HepG2 (cell line): ENCODE measurements around the gene S100A16. TPM values are rescaled to one million over a fixed set of nuclear protein-coding genes. Genes with fewer than 3 reads are reported as not detected.

Experiments used
- HMG20B ChIP-seq: conservative IDR thresholded peaks from 2 replicates; pipeline ENCODE4 v1.6.1; 2016; ENCODE audit warnings: missing genetic modification reagents, missing compliant biosample characterization
- NCOA5 ChIP-seq: sonication (generic); formaldehyde crosslinking; IDR thresholded peaks from 2 replicates; pipeline ENCODE4 v1.4.0; 2020; ENCODE audit warnings: missing genetic modification reagents
- NR2F1 ChIP-seq, 2 experiments: fragments of 450-650 bp in 1 of 2; formaldehyde crosslinking in 1 of 2; IDR thresholded peaks; 2 replicates each; pipeline versions ENCODE4 v1.5.0 to v1.6.1; 2016 to 2020; ENCODE audit warnings: mild to moderate bottlenecking in 1 of 2, missing compliant biosample characterization in 1 of 2, missing genetic modification reagents in 1 of 2, moderate library complexity in 1 of 2
- RAD21 ChIP-seq: fragments of 450-650 bp; formaldehyde crosslinking; IDR thresholded peaks from 2 replicates; pipeline ENCODE4 v1.5.0; 2020; ENCODE audit warnings: mild to moderate bottlenecking
- SETDB1 ChIP-seq: sonication (generic); formaldehyde crosslinking; IDR thresholded peaks from 2 replicates; pipeline ENCODE4 v1.5.1; 2020; ENCODE audit warnings: missing genetic modification reagents, mild to moderate bottlenecking, borderline replicate concordance
- WIZ ChIP-seq: sonication (generic); formaldehyde crosslinking; IDR thresholded peaks from 2 replicates; pipeline ENCODE4 v1.5.1; 2020; ENCODE audit warnings: mild to moderate bottlenecking, missing genetic modification reagents
- ZFP37 ChIP-seq: sonication (generic); formaldehyde crosslinking; IDR thresholded peaks from 2 replicates; pipeline ENCODE4 v1.4.0; 2020; ENCODE audit warnings: missing genetic modification reagents, borderline replicate concordance
- ZMYM2 ChIP-seq: sonication (generic); formaldehyde crosslinking; IDR thresholded peaks from 2 replicates; pipeline ENCODE4 v1.8.0; 2022; ENCODE audit warnings: mild to moderate bottlenecking, missing genetic modification reagents
- ZNF446 ChIP-seq: sonication (generic); formaldehyde crosslinking; IDR thresholded peaks from 2 replicates; pipeline ENCODE4 v1.5.0; 2020; ENCODE audit warnings: mild to moderate bottlenecking, missing genetic modification reagents
- ZNF460 ChIP-seq: sonication (generic); formaldehyde crosslinking; IDR thresholded peaks from 2 replicates; pipeline ENCODE4 v1.5.1; 2020; ENCODE audit warnings: missing genetic modification reagents, mild to moderate bottlenecking, borderline replicate concordance
- ZSCAN20 ChIP-seq: sonication (generic); formaldehyde crosslinking; IDR thresholded peaks from 2 replicates; pipeline ENCODE4 v1.4.0; 2020; ENCODE audit warnings: missing genetic modification reagents, mild to moderate bottlenecking, borderline replicate concordance
- polyA plus RNA-seq, 8 experiments: library from polyadenylated mRNA; depleted of rRNA in 3 of 8; stranded (reverse) in 7 of 8; unstranded in 1 of 8; fragments of >200 nt; fragmentation: Illumina TruSeq in 4 of 8; extraction: Trizol in 4 of 8; gene quantifications; 2 replicates each; pipeline versions ENCODE4 v1.2.1 to v1.2.3, GENCODE V29; 2011 to 2016; ENCODE audit warnings: low read depth in 4 of 8, missing spikeins in 1 of 8, mixed read lengths in 1 of 8; ENCODE audit not compliant: insufficient read depth in 1 of 8
- total RNA-seq, 5 experiments: library from RNA; depleted of rRNA; stranded (reverse); fragments of >200 nt; fragmentation: Illumina TruSeq; extraction: Trizol; gene quantifications; 2 replicates each; pipeline ENCODE4 v1.2.3, GENCODE V29; 2016; ENCODE audit warnings: low read depth in 1 of 5
- TF ChIP-seq, protein P1 (sequence below): sonication (generic); formaldehyde crosslinking; IDR thresholded peaks from 2 replicates; pipeline ENCODE4; 2020; ENCODE audit warnings: missing genetic modification reagents, mild to moderate bottlenecking, borderline replicate concordance
- TF ChIP-seq, protein P2 (sequence below): sonication (generic); formaldehyde crosslinking; IDR thresholded peaks from 2 replicates; pipeline ENCODE4 v1.4.0; 2020; ENCODE audit warnings: mild to moderate bottlenecking, missing genetic modification reagents
- TF ChIP-seq, protein P3 (sequence below): sonication (generic); formaldehyde crosslinking; IDR thresholded peaks from 2 replicates; pipeline ENCODE4 v1.4.0; 2020; ENCODE audit warnings: missing genetic modification reagents, mild to moderate bottlenecking, borderline replicate concordance
- TF ChIP-seq, protein P4 (sequence below): sonication (generic); formaldehyde crosslinking; IDR thresholded peaks from 2 replicates; pipeline ENCODE4 v1.4.0; 2020; ENCODE audit warnings: missing genetic modification reagents
- TF ChIP-seq, protein P5 (sequence below): sonication (generic); formaldehyde crosslinking; IDR thresholded peaks from 2 replicates; pipeline ENCODE4 v1.4.0; 2020; ENCODE audit warnings: mild to moderate bottlenecking, missing genetic modification reagents
- TF ChIP-seq, protein P6 (sequence below), 2 experiments: fragments of 450-650 bp in 1 of 2; sonication (generic) in 1 of 2; formaldehyde crosslinking; IDR thresholded peaks; 2 replicates each; pipeline versions ENCODE4 v1.5.0 to v1.8.0; 2020 to 2022; ENCODE audit warnings: mild to moderate bottlenecking in 1 of 2, missing genetic modification reagents in 1 of 2

The S100A16 gene
- total and polyA plus RNA-seq, 2 of the 13 experiments (the other 11 are each of a cell fraction or from before 2014, with no cell fraction given) = 46.0 to 195 TPM

DNA sequence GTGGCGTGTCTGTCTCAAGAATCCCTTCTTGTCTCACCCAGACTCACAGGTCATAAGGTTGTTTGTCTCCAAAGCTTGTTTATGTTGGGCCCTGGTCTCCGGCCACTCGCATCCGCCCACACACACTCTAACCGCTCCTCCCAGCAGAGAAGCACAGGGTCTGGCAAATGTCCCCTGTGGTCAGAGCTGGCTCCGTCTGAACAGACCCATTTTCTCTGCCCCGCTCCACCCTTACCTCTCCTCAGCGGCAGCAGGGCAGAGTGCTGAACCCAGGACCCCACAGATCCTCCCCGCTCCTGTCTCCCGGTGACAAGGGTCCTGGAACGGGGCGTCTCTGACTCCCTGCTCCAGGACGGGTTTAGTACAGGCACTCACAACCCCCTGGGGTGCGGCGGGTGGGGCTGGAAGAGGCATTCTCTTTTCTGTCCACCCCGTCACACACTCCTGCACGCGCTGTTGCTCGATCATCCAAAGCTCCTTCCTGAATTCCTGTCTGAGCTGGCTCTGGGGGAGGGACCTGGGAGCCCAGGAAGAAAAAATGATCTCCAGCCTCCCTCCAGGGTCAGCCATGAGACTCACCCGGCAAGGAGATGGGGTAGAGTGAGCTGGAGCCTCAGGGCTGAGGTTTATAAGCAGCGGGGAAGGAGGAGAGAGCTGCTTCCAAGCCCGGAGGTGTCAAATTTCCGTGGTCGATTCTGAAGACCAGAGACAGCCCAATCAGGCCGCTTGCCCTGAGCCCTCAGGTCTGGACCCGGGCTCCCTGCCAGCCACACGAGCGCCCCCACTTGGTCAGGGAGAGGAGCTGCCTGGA is 14.2 kb upstream of the S100A16 start, which contains the start of gene S100A13 (continued):
- TF ChIP-seq, protein P1, sequence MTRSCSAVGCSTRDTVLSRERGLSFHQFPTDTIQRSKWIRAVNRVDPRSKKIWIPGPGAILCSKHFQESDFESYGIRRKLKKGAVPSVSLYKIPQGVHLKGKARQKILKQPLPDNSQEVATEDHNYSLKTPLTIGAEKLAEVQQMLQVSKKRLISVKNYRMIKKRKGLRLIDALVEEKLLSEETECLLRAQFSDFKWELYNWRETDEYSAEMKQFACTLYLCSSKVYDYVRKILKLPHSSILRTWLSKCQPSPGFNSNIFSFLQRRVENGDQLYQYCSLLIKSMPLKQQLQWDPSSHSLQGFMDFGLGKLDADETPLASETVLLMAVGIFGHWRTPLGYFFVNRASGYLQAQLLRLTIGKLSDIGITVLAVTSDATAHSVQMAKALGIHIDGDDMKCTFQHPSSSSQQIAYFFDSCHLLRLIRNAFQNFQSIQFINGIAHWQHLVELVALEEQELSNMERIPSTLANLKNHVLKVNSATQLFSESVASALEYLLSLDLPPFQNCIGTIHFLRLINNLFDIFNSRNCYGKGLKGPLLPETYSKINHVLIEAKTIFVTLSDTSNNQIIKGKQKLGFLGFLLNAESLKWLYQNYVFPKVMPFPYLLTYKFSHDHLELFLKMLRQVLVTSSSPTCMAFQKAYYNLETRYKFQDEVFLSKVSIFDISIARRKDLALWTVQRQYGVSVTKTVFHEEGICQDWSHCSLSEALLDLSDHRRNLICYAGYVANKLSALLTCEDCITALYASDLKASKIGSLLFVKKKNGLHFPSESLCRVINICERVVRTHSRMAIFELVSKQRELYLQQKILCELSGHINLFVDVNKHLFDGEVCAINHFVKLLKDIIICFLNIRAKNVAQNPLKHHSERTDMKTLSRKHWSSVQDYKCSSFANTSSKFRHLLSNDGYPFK (CRISPR knock-in tag) = no peak; the same call in 1 of the 2 replicates
- TF ChIP-seq, protein P2, sequence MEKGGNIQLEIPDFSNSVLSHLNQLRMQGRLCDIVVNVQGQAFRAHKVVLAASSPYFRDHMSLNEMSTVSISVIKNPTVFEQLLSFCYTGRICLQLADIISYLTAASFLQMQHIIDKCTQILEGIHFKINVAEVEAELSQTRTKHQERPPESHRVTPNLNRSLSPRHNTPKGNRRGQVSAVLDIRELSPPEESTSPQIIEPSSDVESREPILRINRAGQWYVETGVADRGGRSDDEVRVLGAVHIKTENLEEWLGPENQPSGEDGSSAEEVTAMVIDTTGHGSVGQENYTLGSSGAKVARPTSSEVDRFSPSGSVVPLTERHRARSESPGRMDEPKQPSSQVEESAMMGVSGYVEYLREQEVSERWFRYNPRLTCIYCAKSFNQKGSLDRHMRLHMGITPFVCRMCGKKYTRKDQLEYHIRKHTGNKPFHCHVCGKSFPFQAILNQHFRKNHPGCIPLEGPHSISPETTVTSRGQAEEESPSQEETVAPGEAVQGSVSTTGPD = no peak
- TF ChIP-seq ZSCAN20 (CRISPR knock-in tag) (no peak), ZFP37 (CRISPR knock-in tag) (no peak), HMG20B (CRISPR knock-in tag) (no peak), ZNF460 (CRISPR knock-in tag) (no peak), RAD21 (peak; percentile 68), WIZ (CRISPR knock-in tag) (no peak), ZNF446 (CRISPR knock-in tag) (no peak), SETDB1 (no peak), NR2F1 (CRISPR knock-in tag; IDR thresholded peaks at IDR 0.05) (no peak), ZMYM2 (CRISPR knock-in tag) (0 out of 2 replicates have a peak, but pooled peaks have one; percentile 1), NCOA5 (CRISPR knock-in tag) (no peak)
- TF ChIP-seq, protein P3, sequence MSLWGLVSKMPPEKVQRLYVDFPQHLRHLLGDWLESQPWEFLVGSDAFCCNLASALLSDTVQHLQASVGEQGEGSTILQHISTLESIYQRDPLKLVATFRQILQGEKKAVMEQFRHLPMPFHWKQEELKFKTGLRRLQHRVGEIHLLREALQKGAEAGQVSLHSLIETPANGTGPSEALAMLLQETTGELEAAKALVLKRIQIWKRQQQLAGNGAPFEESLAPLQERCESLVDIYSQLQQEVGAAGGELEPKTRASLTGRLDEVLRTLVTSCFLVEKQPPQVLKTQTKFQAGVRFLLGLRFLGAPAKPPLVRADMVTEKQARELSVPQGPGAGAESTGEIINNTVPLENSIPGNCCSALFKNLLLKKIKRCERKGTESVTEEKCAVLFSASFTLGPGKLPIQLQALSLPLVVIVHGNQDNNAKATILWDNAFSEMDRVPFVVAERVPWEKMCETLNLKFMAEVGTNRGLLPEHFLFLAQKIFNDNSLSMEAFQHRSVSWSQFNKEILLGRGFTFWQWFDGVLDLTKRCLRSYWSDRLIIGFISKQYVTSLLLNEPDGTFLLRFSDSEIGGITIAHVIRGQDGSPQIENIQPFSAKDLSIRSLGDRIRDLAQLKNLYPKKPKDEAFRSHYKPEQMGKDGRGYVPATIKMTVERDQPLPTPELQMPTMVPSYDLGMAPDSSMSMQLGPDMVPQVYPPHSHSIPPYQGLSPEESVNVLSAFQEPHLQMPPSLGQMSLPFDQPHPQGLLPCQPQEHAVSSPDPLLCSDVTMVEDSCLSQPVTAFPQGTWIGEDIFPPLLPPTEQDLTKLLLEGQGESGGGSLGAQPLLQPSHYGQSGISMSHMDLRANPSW (CRISPR knock-in tag) = no peak
- TF ChIP-seq, protein P4, sequence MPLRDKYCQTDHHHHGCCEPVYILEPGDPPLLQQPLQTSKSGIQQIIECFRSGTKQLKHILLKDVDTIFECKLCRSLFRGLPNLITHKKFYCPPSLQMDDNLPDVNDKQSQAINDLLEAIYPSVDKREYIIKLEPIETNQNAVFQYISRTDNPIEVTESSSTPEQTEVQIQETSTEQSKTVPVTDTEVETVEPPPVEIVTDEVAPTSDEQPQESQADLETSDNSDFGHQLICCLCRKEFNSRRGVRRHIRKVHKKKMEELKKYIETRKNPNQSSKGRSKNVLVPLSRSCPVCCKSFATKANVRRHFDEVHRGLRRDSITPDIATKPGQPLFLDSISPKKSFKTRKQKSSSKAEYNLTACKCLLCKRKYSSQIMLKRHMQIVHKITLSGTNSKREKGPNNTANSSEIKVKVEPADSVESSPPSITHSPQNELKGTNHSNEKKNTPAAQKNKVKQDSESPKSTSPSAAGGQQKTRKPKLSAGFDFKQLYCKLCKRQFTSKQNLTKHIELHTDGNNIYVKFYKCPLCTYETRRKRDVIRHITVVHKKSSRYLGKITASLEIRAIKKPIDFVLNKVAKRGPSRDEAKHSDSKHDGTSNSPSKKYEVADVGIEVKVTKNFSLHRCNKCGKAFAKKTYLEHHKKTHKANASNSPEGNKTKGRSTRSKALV (CRISPR knock-in tag) = no peak
- TF ChIP-seq, protein P5, sequence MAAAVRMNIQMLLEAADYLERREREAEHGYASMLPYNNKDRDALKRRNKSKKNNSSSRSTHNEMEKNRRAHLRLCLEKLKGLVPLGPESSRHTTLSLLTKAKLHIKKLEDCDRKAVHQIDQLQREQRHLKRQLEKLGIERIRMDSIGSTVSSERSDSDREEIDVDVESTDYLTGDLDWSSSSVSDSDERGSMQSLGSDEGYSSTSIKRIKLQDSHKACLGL (CRISPR knock-in tag) = no peak
- TF ChIP-seq, protein P6, sequence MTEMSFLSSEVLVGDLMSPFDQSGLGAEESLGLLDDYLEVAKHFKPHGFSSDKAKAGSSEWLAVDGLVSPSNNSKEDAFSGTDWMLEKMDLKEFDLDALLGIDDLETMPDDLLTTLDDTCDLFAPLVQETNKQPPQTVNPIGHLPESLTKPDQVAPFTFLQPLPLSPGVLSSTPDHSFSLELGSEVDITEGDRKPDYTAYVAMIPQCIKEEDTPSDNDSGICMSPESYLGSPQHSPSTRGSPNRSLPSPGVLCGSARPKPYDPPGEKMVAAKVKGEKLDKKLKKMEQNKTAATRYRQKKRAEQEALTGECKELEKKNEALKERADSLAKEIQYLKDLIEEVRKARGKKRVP (CRISPR knock-in tag; IDR thresholded peaks at IDR 0.05) = no peak
